Right cardiac atrium (tissue), 5 donors: ENCODE measurements around the gene GPATCH1. TPM values are rescaled to one million over a fixed set of nuclear protein-coding genes. Genes with fewer than 3 reads are reported as not detected.

ENCODE experiments used
- ATAC-seq, 2 donors: fragments of 200-7000 bp; cut with Tn5 transposase; one replicate each; pipeline versions ENCODE4 v1.8.0 to v1.9.1; 2020; ENCODE audit warnings: moderate library complexity in 2 of 2, mild to moderate bottlenecking in 1 of 2
- DNase-seq, 3 donors: peaks; one replicate each; pipeline ENCODE4 v3.0.0-alpha.2; 2020
- H3K27ac ChIP-seq: one replicate; pipeline ENCODE4 v1.5.1; 2013; ENCODE audit warnings: mild to moderate bottlenecking, low read length, control low read depth, moderate library complexity
- H3K27me3 ChIP-seq: one replicate; pipeline ENCODE4 v1.6.1; 2013; ENCODE audit not compliant: control insufficient read depth, insufficient read depth
- H3K4me1 ChIP-seq: one replicate; pipeline ENCODE4 v1.6.1; 2013; ENCODE audit warnings: low read length; ENCODE audit not compliant: control insufficient read depth, insufficient read depth
- H3K4me3 ChIP-seq: one replicate; pipeline ENCODE4 v1.5.1; 2013; ENCODE audit warnings: low read length, control low read depth
- H3K9me3 ChIP-seq: one replicate; pipeline ENCODE4 v1.6.1; 2013; ENCODE audit warnings: low read length; ENCODE audit not compliant: control insufficient read depth
- WGBS: extraction: QIAGEN DNeasy Blood & Tissue Kit; methylation state at CpG from one replicate; pipeline ENCODE4 v1.1.7; 2013; 5-methylcytosine and 5-hydroxymethylcytosine counted together
- intact Hi-C, 4 donors: fragments of 100-400 bp; cut with DNase I; formaldehyde crosslinking; loops; one replicate each; pipeline versions ENCODE4 v1.11.0 to v1.14.0; 2022 to 2023
- polyA plus RNA-seq: library from polyadenylated mRNA; stranded (reverse); fragments of 200-250 nt; gene quantifications from one replicate; pipeline ENCODE4 v1.2.3, GENCODE V29; 2013
- total RNA-seq, 4 donors: library from RNA; stranded (reverse); fragmentation: NEBNext Ultra II Directional; extraction: Animal tissue kit (Norgen Biotek cat#: 25700); gene quantifications; one replicate each; pipeline ENCODE4 v1.2.1, GENCODE V29; 2021
- donor health status: healthy with polysubstance abuse.
- donor health status: DM: no; HTN: yes; CAD: no.
- donor health status: DM: no; HTN: no; CAD: no.
- donor health status: DM: no; HTN: yes; CAD: no; lungs with severe emphysema.
- donor health status: DM: yes; HTN: yes; CAD: no.

GPATCH1 gene
- total and polyA plus RNA-seq, 5 donors: 3.0 to 7.2 (median 5.4) TPM

GRCh38 chr19:33047422-33047821 is 33.6 kb upstream of the GPATCH1 start:
- Histone ChIP-seq H3K4me3 (no peak overlapping the region), H3K27me3 (no peaks in the 10 kb centered on the region), H3K9me3 (no peaks in the 10 kb centered on the region), H3K27ac (no peak overlapping the region), H3K4me1 (no peaks in the 10 kb centered on the region)
- intact Hi-C loops: no loop called here
- peak in 1 of 2 donors; percentile 77 for ATAC-seq
- WGBS: 77% methylated on average over 8 of the region's 8 CpGs
- DNase-seq: no peak

GRCh38 chr19:33048806-33049676 is 31.9 kb upstream of the GPATCH1 start:
- H3K9me3 ChIP-seq: no peaks in the 10 kb centered on the region
- H3K27ac ChIP-seq: no peak overlapping the region
- no peak for ATAC-seq
- no peaks in the 10 kb centered on the region for H3K4me1 ChIP-seq
- DNase-seq: no peak
- H3K4me3 ChIP-seq: no peak overlapping the region
- WGBS: 58% methylated on average over 15 of the region's 15 CpGs
- no peaks in the 10 kb centered on the region for H3K27me3 ChIP-seq
- intact Hi-C loops: no loop called here

DNA sequence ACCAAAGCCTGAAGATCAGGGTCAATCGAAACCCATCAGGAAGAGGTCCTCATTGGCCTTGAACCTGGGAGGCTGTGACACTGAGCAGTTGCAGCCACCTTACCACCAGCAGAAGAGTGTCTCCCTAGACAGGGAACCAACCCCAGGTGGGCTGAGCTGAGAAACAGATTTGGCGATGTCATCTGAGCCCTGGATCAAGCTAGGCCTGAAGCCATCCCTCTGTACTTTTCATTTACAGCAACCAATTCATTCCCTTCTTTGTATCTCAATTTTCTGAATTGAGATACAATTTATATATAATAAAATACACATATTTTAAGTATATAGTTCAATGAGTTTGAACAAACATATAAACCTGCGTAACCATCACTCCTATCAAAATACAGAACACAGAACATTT is 30.9 kb upstream of the GPATCH1 start:
- no peak for ATAC-seq

DNA sequence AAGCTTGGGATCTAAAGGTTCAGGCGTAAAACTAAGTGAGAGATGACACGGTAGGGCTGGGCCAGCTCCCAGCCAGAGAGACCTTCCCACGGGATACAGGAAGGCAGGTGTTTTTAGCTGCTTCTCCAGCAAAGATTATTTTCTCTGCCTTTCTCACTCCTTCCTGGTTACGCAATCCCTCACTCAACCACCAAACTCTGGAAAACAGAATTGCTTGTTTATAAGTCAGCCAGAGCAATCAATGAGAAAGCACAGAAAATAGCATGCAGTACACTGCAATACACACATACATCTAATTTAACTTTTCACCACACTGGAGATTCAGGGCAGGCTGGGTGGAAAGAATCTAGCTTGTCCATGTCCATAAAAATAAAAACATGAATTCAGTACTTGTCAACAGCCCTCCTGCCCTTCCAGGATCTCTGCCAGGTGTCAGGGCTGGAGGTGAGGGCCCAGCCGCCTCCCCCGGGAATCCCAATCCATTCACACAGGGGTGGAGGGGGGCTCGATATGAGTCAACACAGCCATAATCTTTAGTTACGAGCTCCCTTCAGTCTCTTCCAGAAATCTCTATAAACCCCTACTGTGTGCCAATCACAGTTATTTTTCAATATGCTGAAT is 28.5 kb upstream of the GPATCH1 start:
- peak in 1 of 2 donors; percentile 15 for ATAC-seq
- no peaks in the 10 kb centered on the region for H3K9me3 ChIP-seq
- DNase-seq: peak in 2 of 3 donors; percentile 29 to 69

More for the DNA sequence above, 30.9 kb upstream of the GPATCH1 start:
- Histone ChIP-seq H3K9me3 (no peaks in the 10 kb centered on the region), H3K27ac (no peak overlapping the region), H3K4me1 (no peaks in the 10 kb centered on the region), H3K27me3 (no peaks in the 10 kb centered on the region), H3K4me3 (no peak overlapping the region)
- intact Hi-C loops: no loop called here
- over 99% methylated on average over 3 of the region's 3 CpGs for WGBS
- DNase-seq: no peak

GRCh38 chr19:33054623-33055022 is 26.4 kb upstream of the GPATCH1 start:
- H3K27me3 ChIP-seq: no peaks in the 10 kb centered on the region
- intact Hi-C loops: no loop called here
- whole genome bisulfite sequencing: 80% methylated on average over 8 of the region's 8 CpGs
- DNase-seq: no peak
- no peak for ATAC-seq
- no peaks in the 10 kb centered on the region for H3K4me1 ChIP-seq
- no peak overlapping the region for H3K4me3 ChIP-seq
- H3K27ac ChIP-seq: no peak overlapping the region
- no peaks in the 10 kb centered on the region for H3K9me3 ChIP-seq

More for the DNA sequence above, 28.5 kb upstream of the GPATCH1 start:
- Histone ChIP-seq H3K4me3 (no peak overlapping the region), H3K4me1 (no peaks in the 10 kb centered on the region), H3K27me3 (no peaks in the 10 kb centered on the region), H3K27ac (no peak overlapping the region)
- intact Hi-C loops: no loop called here
- 65% methylated on average over 8 of the region's 8 CpGs for WGBS

- H3K27me3 ChIP-seq: no peaks in the 10 kb centered on the region
- intact Hi-C loops: no loop called here
- peak in 2 of 3 donors; percentile 16 to 67 for DNase-seq
- ATAC-seq: peak; percentile 82 to 88
- no peak overlapping the region for H3K4me3 ChIP-seq
- 25% methylated on average over 2 of the region's 2 CpGs for WGBS
- no peak overlapping the region for H3K27ac ChIP-seq
- H3K4me1 ChIP-seq: no peaks in the 10 kb centered on the region
- no peaks in the 10 kb centered on the region for H3K9me3 ChIP-seq
Measured at GRCh38 chr19:33055718-33056117, 25.3 kb upstream of the GPATCH1 start.

DNA sequence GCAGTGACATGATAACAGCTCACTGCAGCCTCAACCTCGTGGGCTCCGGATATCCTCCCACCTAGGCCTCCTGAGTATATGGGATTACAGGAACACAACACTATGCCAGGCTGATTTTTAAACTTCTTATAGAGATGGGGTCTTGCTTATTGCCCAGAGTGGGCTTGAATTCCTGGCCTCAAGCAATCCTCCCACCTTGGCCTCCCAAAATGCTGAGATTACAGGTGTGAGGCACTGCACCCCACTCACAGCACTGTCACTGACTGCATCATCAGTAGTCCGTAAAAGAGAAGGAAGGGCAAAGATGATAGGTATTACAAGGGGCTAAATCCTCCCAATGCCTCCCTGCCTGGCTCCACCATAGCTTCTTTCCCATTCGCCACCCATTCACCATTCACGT is 20.4 kb upstream of the GPATCH1 start:
- no peaks in the 10 kb centered on the region for H3K4me1 ChIP-seq
- H3K27me3 ChIP-seq: no peaks in the 10 kb centered on the region
- H3K9me3 ChIP-seq: no peaks in the 10 kb centered on the region
- no peak overlapping the region for H3K4me3 ChIP-seq
- intact Hi-C loops: no loop called here
- no peak overlapping the region for H3K27ac ChIP-seq
- ATAC-seq (no peak), DNase-seq (no peak)
- WGBS: 87% methylated on average over 5 of the region's 5 CpGs

GRCh38 chr19:33062902-33063301 is 18.1 kb upstream of the GPATCH1 start:
- DNase-seq: peak in 1 of 3 donors; percentile 13
- intact Hi-C loops: no loop called here
- no peaks in the 10 kb centered on the region for H3K9me3 ChIP-seq
- WGBS: 86% methylated on average over 5 of the region's 5 CpGs
- H3K4me1 ChIP-seq: no peaks in the 10 kb centered on the region
- H3K27ac ChIP-seq: no peak overlapping the region
- H3K4me3 ChIP-seq: no peak overlapping the region
- no peak for ATAC-seq
- H3K27me3 ChIP-seq: no peaks in the 10 kb centered on the region

DNA sequence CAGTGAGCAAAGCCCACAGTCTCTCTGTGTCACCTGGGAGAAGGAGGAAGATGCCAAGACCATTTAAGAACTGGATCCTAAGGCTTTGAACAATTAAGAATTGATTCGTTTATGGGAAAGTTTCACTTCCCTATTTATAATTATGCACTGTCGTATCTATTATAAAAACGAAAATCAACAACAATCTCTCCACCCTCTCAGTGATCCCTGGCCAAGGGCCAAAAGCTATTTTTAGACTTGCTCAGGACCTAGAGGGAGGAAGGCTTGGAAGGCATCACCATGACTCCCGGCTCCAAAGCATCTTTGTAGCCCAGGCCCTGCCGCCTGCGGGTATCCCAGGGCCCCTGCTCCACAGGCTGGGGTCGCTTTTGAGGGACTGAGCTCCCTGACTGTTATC is 17.6 kb upstream of the GPATCH1 start:
- Histone ChIP-seq H3K9me3 (no peaks in the 10 kb centered on the region), H3K4me3 (peak overlapping the region; percentile 99), H3K27me3 (no peaks in the 10 kb centered on the region), H3K4me1 (no peaks in the 10 kb centered on the region), H3K27ac (no peak overlapping the region)
- 9% methylated on average over 7 of the region's 7 CpGs for WGBS
- DNase-seq (peak in 1 of 3 donors; percentile 26), ATAC-seq (no peak)
- intact Hi-C loops: no loop called here

- no peak for ATAC-seq
- no peak overlapping the region for H3K27ac ChIP-seq
- DNase-seq: peak in 1 of 3 donors; percentile 52
- 4% methylated on average over 56 of the region's 56 CpGs for WGBS
- intact Hi-C loops: no loop called here
- H3K27me3 ChIP-seq: no peaks in the 10 kb centered on the region
- peak overlapping the region; percentile 99 for H3K4me3 ChIP-seq
- no peaks in the 10 kb centered on the region for H3K4me1 ChIP-seq
- no peaks in the 10 kb centered on the region for H3K9me3 ChIP-seq
Measured at GRCh38 chr19:33063753-33064457, 17.1 kb upstream of the GPATCH1 start.

DNA sequence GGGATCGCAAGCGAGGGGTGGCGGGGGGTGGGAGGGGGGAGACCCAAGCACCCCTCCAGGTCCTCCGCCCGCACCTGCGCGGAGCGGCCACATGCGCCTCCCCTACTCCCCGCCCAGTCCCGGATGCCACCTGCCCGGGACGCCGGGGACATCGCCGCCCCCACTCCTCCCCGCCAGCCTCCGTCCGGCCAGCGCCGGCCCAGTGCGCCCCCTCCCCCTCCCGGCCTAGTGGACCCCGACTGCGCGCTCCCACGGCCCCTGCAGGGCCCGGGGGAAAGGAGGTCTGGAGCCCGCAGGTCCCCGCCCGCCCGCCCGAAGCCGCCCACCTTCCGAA is 16.6 kb upstream of the GPATCH1 start:
- Histone ChIP-seq H3K27me3 (no peaks in the 10 kb centered on the region), H3K27ac (no peak overlapping the region), H3K4me1 (no peaks in the 10 kb centered on the region), H3K9me3 (no peaks in the 10 kb centered on the region), H3K4me3 (peak overlapping the region; percentile 99)
- ATAC-seq (peak; percentile 45 to 59), DNase-seq (peak; percentile 23 to 72 (median 72))
- intact Hi-C loops: no loop called here
- 2% methylated on average over 35 of the region's 35 CpGs for WGBS
